Right atrium auricular region (tissue), 2 donors: ENCODE measurements around the gene BAIAP2. TPM values are rescaled to one million over a fixed set of nuclear protein-coding genes. Genes with fewer than 3 reads are reported as not detected.

Experiments
- DNase-seq: peaks from one replicate; pipeline ENCODE4 v3.0.0-alpha.2; 2019; ENCODE audit warnings: low spot score
- H3K27ac ChIP-seq, 2 donors: fragments of 200-600 bp; sonication (generic); 1 replicate in 1 of 2; 2 replicates in 1 of 2; pipeline ENCODE4 v1.5.1; 2016 to 2019
- H3K27me3 ChIP-seq, 2 donors: fragments of 200-600 bp; sonication (generic); one replicate each; pipeline versions ENCODE4 v1.5.1 to v1.6.0; 2017 to 2019
- H3K36me3 ChIP-seq: fragments of 200-600 bp; sonication (generic); one replicate; pipeline ENCODE4 v1.5.1; 2016
- H3K4me1 ChIP-seq, 2 donors: fragments of 200-600 bp; sonication (generic); one replicate each; pipeline versions ENCODE4 v1.5.1 to v1.6.0; 2017 to 2019
- H3K4me3 ChIP-seq, 2 donors: fragments of 200-600 bp; sonication (generic); 1 replicate in 1 of 2; 2 replicates in 1 of 2; pipeline ENCODE4 v1.5.1; 2017 to 2019; ENCODE audit warnings: mild to moderate bottlenecking in 1 of 2, moderate library complexity in 1 of 2
- H3K9me3 ChIP-seq, 2 donors: fragments of 200-600 bp; sonication (generic); one replicate each; pipeline ENCODE4 v1.5.1; 2019
- total RNA-seq, 2 donors: library from RNA; depleted of rRNA; stranded (reverse); fragments of >200 nt; gene quantifications; one replicate each; pipeline ENCODE4 v1.1.0, GENCODE V29; 2016
- TF ChIP-seq, protein P1 (sequence below), 2 donors: fragments of 200-600 bp; sonication (generic); IDR thresholded peaks; one replicate each; pipeline ENCODE4 v1.5.1; 2019; ENCODE audit warnings: antibody characterized with exemption in 2 of 2

Gene BAIAP2
- total RNA-seq, 2 donors from 2014 or later, result 27.9 to 36.5 TPM

DNA sequence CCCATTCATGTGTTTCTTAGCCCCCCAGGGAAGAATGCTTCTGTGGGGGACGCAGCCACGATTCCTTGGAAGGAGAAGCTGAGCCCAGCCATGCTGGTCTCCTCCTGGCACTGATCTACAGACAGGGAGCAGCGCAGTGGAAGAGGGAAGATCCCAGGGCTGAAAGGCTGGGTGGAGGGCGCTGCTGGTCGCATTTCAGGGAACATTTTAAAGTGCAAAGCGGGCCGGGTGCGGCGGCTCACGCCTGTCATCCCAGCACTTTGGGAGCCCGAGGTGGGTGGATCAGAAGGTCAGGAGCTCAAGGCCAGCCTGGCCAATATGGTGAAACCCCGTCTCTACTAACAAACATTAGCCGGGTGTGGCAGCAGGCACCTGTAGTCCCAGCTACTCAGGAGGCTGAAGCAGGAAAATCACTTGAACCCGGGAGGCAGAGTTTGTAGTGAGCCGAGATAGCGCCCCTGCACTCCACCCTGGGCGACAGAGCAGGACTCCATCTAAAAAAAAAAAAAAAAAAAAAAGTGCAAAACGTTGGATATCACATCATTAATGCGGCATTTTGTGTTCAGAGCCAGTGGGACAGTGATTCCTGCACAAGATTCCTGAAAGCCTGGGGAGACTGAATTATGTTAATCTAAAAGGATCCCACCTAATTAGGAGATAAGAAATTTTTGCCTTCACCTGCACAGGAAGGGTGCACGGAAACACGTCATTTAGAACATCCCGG is 43.9 kb upstream of the BAIAP2 start:
- H3K27me3 ChIP-seq, result no peaks in the 10 kb centered on the region
- H3K27ac ChIP-seq, result peak overlapping the region; percentile 63 to 73
- H3K36me3 ChIP-seq, result peaks cover 12% of the 10 kb centered on the region
- no peak for DNase-seq
- peak overlapping the region; percentile 88 to 99 for H3K4me3 ChIP-seq
- TF ChIP-seq, protein P1, sequence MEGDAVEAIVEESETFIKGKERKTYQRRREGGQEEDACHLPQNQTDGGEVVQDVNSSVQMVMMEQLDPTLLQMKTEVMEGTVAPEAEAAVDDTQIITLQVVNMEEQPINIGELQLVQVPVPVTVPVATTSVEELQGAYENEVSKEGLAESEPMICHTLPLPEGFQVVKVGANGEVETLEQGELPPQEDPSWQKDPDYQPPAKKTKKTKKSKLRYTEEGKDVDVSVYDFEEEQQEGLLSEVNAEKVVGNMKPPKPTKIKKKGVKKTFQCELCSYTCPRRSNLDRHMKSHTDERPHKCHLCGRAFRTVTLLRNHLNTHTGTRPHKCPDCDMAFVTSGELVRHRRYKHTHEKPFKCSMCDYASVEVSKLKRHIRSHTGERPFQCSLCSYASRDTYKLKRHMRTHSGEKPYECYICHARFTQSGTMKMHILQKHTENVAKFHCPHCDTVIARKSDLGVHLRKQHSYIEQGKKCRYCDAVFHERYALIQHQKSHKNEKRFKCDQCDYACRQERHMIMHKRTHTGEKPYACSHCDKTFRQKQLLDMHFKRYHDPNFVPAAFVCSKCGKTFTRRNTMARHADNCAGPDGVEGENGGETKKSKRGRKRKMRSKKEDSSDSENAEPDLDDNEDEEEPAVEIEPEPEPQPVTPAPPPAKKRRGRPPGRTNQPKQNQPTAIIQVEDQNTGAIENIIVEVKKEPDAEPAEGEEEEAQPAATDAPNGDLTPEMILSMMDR (IDR thresholded peaks at IDR 0.05), result no peak
- H3K9me3 ChIP-seq, result no peaks in the 10 kb centered on the region
- peaks cover 0 to 31% of the 10 kb centered on the region in 2 donors for H3K4me1 ChIP-seq

GRCh38 chr17:80991645-80992076 is 43.3 kb upstream of the BAIAP2 start, which contains the start of gene CHMP6:
CHMP6 (plus strand) TSS chr17:80991841; CDS start chr17:80991919, 78 bp downstream.
- no peak for DNase-seq
- no peaks in the 10 kb centered on the region for H3K9me3 ChIP-seq
- H3K4me1 ChIP-seq, result peaks cover 0 to 31% of the 10 kb centered on the region in 2 donors
- peak within 1 kb of the TSS; percentile 88 to 99 for H3K4me3 ChIP-seq
- peak within 1 kb of the TSS; percentile 63 to 73 for H3K27ac ChIP-seq
- no peaks in the 10 kb centered on the region for H3K27me3 ChIP-seq
- TF ChIP-seq, protein P1 (IDR thresholded peaks at IDR 0.05), result peak; percentile 42 to 58
- H3K36me3 ChIP-seq, result peaks cover 18% of the 10 kb centered on the region

- DNase-seq, result no peak
- Histone ChIP-seq H3K27me3 (no peaks in the 10 kb centered on the region), H3K4me1 (peaks cover 0 to 31% of the 10 kb centered on the region in 2 donors), H3K27ac (peak overlapping the region; percentile 63 to 73), H3K4me3 (peak overlapping the region; percentile 88 to 99), H3K36me3 (peaks cover 25% of the 10 kb centered on the region), H3K9me3 (no peaks in the 10 kb centered on the region)
- TF ChIP-seq, protein P1 (IDR thresholded peaks at IDR 0.05), result no peak
Observed at GRCh38 chr17:80992077-80992947, 42.6 kb upstream of the BAIAP2 start.

GRCh38 chr17:80992948-80993624 is 41.9 kb upstream of the BAIAP2 start:
- H3K4me1 ChIP-seq, result peaks cover 0 to 31% of the 10 kb centered on the region in 2 donors
- no peaks in the 10 kb centered on the region for H3K9me3 ChIP-seq
- H3K27ac ChIP-seq, result no peak overlapping the region
- no peaks in the 10 kb centered on the region for H3K27me3 ChIP-seq
- H3K4me3 ChIP-seq, result peak overlapping the region; percentile 88 to 99
- DNase-seq, result no peak
- TF ChIP-seq, protein P1 (IDR thresholded peaks at IDR 0.05), result no peak
- peaks cover 32% of the 10 kb centered on the region for H3K36me3 ChIP-seq

- Histone ChIP-seq H3K27me3 (no peaks in the 10 kb centered on the region), H3K27ac (no peak overlapping the region), H3K9me3 (no peaks in the 10 kb centered on the region), H3K36me3 (peaks cover 48% of the 10 kb centered on the region), H3K4me1 (peaks cover 0 to 21% of the 10 kb centered on the region in 2 donors), H3K4me3 (no peak overlapping the region)
- TF ChIP-seq, protein P1 (IDR thresholded peaks at IDR 0.05), result no peak
- no peak for DNase-seq
Observed at GRCh38 chr17:80995131-80995530, 39.8 kb upstream of the BAIAP2 start.
